Gastrocnemius medialis (tissue), 4 donors: ENCODE results near the gene CFAP100. TPM values are rescaled to one million over a fixed set of nuclear protein-coding genes. Genes with fewer than 3 reads are reported as not detected.

Source experiments
- ATAC-seq, 2 donors: fragments of 150-250 bp; one replicate each; pipeline ENCODE4 v1.9.1; 2016
- DNase-seq, 2 donors: peaks; one replicate each; pipeline ENCODE4 v3.0.0-alpha.2; 2019
- H3K27ac ChIP-seq, 4 donors: fragments of 200-600 bp; sonication (generic); 1 replicate in 1 of 4; 2 replicates in 3 of 4; pipeline ENCODE4 v1.5.1; 2016 to 2018; ENCODE audit warnings: mild to moderate bottlenecking in 2 of 4, moderate library complexity in 1 of 4
- H3K27me3 ChIP-seq, 3 donors: fragments of 200-600 bp; sonication (generic) in 2 of 3; 1 replicate in 1 of 3; 2 replicates in 2 of 3; pipeline versions ENCODE4 v1.5.1 to v1.6.0; 2016 to 2019; ENCODE audit warnings: mild to moderate bottlenecking in 1 of 3, moderate library complexity in 1 of 3
- H3K36me3 ChIP-seq, 2 donors: fragments of 200-600 bp; sonication (generic) in 1 of 2; one replicate each; pipeline ENCODE4 v1.5.1; 2017 to 2018
- H3K4me1 ChIP-seq, 2 donors: fragments of 200-600 bp; sonication (generic) in 1 of 2; one replicate each; pipeline ENCODE4 v1.5.1; 2016 to 2017; ENCODE audit warnings: mild to moderate bottlenecking in 2 of 2
- H3K4me3 ChIP-seq, 4 donors: fragments of 200-600 bp; sonication (generic) in 3 of 4; 1 replicate in 1 of 4; 2 replicates in 3 of 4; pipeline ENCODE4 v1.5.1; 2016 to 2019; ENCODE audit warnings: mild to moderate bottlenecking in 2 of 4
- H3K9me3 ChIP-seq, 3 donors: fragments of 200-600 bp; sonication (generic) in 2 of 3; 1 replicate in 1 of 3; 2 replicates in 2 of 3; pipeline ENCODE4 v1.5.1; 2016 to 2019
- CTCF ChIP-seq, 5 experiments: fragments of 450-650 bp in 3 of 5; fragments of 200-600 bp in 2 of 5; sonication (generic) in 2 of 5; IDR thresholded peaks in 4 of 5; conservative IDR thresholded peaks in 1 of 5; 1 replicate in 4 of 5; 2 replicates in 1 of 5; pipeline ENCODE4 v1.5.1; 2016 to 2019; ENCODE audit warnings: antibody characterized with exemption in 5 of 5, mild to moderate bottlenecking in 3 of 5, moderate library complexity in 3 of 5
- POLR2A ChIP-seq, 2 donors: fragments of 450-650 bp; IDR thresholded peaks; one replicate each; pipeline ENCODE4 v1.6.1; 2017; ENCODE audit warnings: antibody characterized with exemption in 2 of 2, mild to moderate bottlenecking in 2 of 2, moderate library complexity in 2 of 2
- in situ Hi-C, 4 donors: fragments of 200-750 bp; cut with MboI; loops; one replicate each; pipeline versions ENCODE4 v1.15.0 to v1.8.0; 2017; ENCODE audit warnings: low sequenced_read_pairs in 4 of 4
- intact Hi-C: fragments of 100-400 bp; cut with DNase I; formaldehyde crosslinking; loops from one replicate; pipeline ENCODE4 v1.15.1; 2023; ENCODE audit warnings: low total_unique reads
- total RNA-seq, 4 donors: library from RNA; depleted of rRNA; stranded (reverse); fragments of >200 nt; gene quantifications; one replicate each; pipeline versions ENCODE4 v1.1.0 to v1.2.3, GENCODE V29; 2016

Gene CFAP100
- total RNA-seq, 4 donors from 2014 or later = not detected

GRCh38 chr3:126415661-126416591 is 21.2 kb downstream of the CFAP100 start:
- ATAC-seq (no peak), DNase-seq (no peak)
- intact Hi-C loops = no loop called here
- H3K4me3 ChIP-seq = no peak overlapping the region
- H3K36me3 ChIP-seq = no peaks in the 10 kb centered on the region
- H3K9me3 ChIP-seq = no peaks in the 10 kb centered on the region
- no peak for TF ChIP-seq CTCF (IDR thresholded peaks at IDR 0.05 in 4 of 5, conservative IDR thresholded peaks at IDR 0.05 in 1 of 5)
- TF ChIP-seq POLR2A (IDR thresholded peaks at IDR 0.05) = no peak
- peaks cover 6 to 8% of the 10 kb centered on the region in 2 donors for H3K4me1 ChIP-seq
- in situ Hi-C loops = no loop called here
- H3K27me3 ChIP-seq = peaks cover 15 to 24% (median 21%) of the 10 kb centered on the region in 3 donors
- H3K27ac ChIP-seq = no peak overlapping the region

GRCh38 chr3:126416943-126417342 is 22.2 kb downstream of the CFAP100 start:
- peaks cover 15 to 21% (median 19%) of the 10 kb centered on the region in 3 donors for H3K27me3 ChIP-seq

GRCh38 chr3:126417515-126417914 is 22.8 kb downstream of the CFAP100 start:
- Histone ChIP-seq H3K36me3 (no peaks in the 10 kb centered on the region), H3K4me1 (peaks cover 6 to 8% of the 10 kb centered on the region in 2 donors), H3K9me3 (no peaks in the 10 kb centered on the region), H3K4me3 (no peak overlapping the region), H3K27me3 (peaks cover 15 to 19% (median 19%) of the 10 kb centered on the region in 3 donors), H3K27ac (no peak overlapping the region)
- TF ChIP-seq CTCF (IDR thresholded peaks at IDR 0.05 in 4 of 5, conservative IDR thresholded peaks at IDR 0.05 in 1 of 5) = no peak
- no peak for TF ChIP-seq POLR2A (IDR thresholded peaks at IDR 0.05)
- intact Hi-C loops = no loop called here
- in situ Hi-C loops = no loop called here
- ATAC-seq = no peak
- no peak for DNase-seq

More at GRCh38 chr3:126416943-126417342, 22.2 kb downstream of the CFAP100 start:
- H3K27ac ChIP-seq = no peak overlapping the region
- in situ Hi-C loops (no loop called here), intact Hi-C loops (no loop called here)
- no peak for DNase-seq
- no peaks in the 10 kb centered on the region for H3K36me3 ChIP-seq
- no peak for TF ChIP-seq POLR2A (IDR thresholded peaks at IDR 0.05)
- TF ChIP-seq CTCF (IDR thresholded peaks at IDR 0.05 in 4 of 5, conservative IDR thresholded peaks at IDR 0.05 in 1 of 5) = no peak
- no peak overlapping the region for H3K4me3 ChIP-seq
- ATAC-seq = peak; percentile 51 to 63
- no peaks in the 10 kb centered on the region for H3K9me3 ChIP-seq
- peaks cover 6 to 8% of the 10 kb centered on the region in 2 donors for H3K4me1 ChIP-seq

GRCh38 chr3:126417981-126418530 is 23.3 kb downstream of the CFAP100 start:
- no peak overlapping the region for H3K27ac ChIP-seq
- no peak overlapping the region for H3K4me3 ChIP-seq
- ATAC-seq (no peak), DNase-seq (no peak)
- H3K9me3 ChIP-seq = no peaks in the 10 kb centered on the region
- in situ Hi-C loops = no loop called here
- H3K36me3 ChIP-seq = no peaks in the 10 kb centered on the region
- intact Hi-C loops = no loop called here
- TF ChIP-seq CTCF (IDR thresholded peaks at IDR 0.05 in 4 of 5, conservative IDR thresholded peaks at IDR 0.05 in 1 of 5) (no peak), POLR2A (IDR thresholded peaks at IDR 0.05) (no peak)
- H3K27me3 ChIP-seq = peaks cover 15 to 19% (median 19%) of the 10 kb centered on the region in 3 donors
- H3K4me1 ChIP-seq = peaks cover 6 to 8% of the 10 kb centered on the region in 2 donors
